Neural progenitor cell (in vitro differentiated cells): Measurements from ENCODE around the gene NLRP8.

Experiments used
- CTCF ChIP-seq: fragments of 200-600 bp; sonication (generic); IDR thresholded peaks from 2 replicates; pipeline ENCODE4 v1.5.1; 2017; ENCODE audit warnings: antibody characterized with exemption, mild to moderate bottlenecking
- EZH2 ChIP-seq: fragments of 200-600 bp; sonication (generic); IDR thresholded peaks from 2 replicates; pipeline ENCODE4 v1.6.1; 2017; ENCODE audit warnings: antibody characterized with exemption, mild to moderate bottlenecking, moderate library complexity

GRCh38 chr19:55956431-55956830 lies 8.8 kb downstream of the NLRP8 start:
- TF ChIP-seq EZH2 (no peak), CTCF (no peak)
